ENCODE data around the gene THBS2.

The THBS2 gene

DNA sequence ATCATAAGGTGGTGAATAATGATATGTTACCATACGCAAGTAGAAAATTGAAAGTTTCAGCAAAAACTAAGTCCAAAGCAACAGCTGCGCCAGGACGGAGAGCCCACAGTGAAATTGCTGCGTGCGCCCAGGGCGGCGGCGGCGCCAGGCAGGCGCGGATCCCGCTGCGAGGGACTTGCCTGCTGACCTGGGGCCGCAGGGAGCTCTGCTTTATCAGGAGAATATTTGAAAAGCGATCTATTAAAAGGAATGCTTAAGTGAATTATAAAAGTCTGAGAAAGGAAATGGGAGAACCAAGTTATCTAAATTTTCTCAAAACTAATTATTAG lies 85.4 kb downstream of the THBS2 start:
- no peak overlapping the region for H3K27ac ChIP-seq (replicated peaks)
- H3K27me3 ChIP-seq (ENCODE audit: insufficient read depth, poor library complexity, severe bottlenecking) = peaks cover 4% of the 10 kb centered on the region
- H3K4me3 ChIP-seq (replicated peaks; ENCODE audit: insufficient read depth, low read length) = no peak overlapping the region
- TF ChIP-seq GABPA (IDR thresholded peaks at IDR 0.05; ENCODE audit: low read depth) (no peak), SPI1 (IDR thresholded peaks at IDR 0.05; ENCODE audit: borderline replicate concordance, low read depth) (no peak), POLR2AphosphoS5 (IDR thresholded peaks at IDR 0.05; ENCODE audit: low read depth) (no peak)
- TF ChIP-seq, protein P1, sequence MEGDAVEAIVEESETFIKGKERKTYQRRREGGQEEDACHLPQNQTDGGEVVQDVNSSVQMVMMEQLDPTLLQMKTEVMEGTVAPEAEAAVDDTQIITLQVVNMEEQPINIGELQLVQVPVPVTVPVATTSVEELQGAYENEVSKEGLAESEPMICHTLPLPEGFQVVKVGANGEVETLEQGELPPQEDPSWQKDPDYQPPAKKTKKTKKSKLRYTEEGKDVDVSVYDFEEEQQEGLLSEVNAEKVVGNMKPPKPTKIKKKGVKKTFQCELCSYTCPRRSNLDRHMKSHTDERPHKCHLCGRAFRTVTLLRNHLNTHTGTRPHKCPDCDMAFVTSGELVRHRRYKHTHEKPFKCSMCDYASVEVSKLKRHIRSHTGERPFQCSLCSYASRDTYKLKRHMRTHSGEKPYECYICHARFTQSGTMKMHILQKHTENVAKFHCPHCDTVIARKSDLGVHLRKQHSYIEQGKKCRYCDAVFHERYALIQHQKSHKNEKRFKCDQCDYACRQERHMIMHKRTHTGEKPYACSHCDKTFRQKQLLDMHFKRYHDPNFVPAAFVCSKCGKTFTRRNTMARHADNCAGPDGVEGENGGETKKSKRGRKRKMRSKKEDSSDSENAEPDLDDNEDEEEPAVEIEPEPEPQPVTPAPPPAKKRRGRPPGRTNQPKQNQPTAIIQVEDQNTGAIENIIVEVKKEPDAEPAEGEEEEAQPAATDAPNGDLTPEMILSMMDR (IDR thresholded peaks at IDR 0.05; ENCODE audit: insufficient read depth, low read length) = no peak
- TF ChIP-seq, protein P2, sequence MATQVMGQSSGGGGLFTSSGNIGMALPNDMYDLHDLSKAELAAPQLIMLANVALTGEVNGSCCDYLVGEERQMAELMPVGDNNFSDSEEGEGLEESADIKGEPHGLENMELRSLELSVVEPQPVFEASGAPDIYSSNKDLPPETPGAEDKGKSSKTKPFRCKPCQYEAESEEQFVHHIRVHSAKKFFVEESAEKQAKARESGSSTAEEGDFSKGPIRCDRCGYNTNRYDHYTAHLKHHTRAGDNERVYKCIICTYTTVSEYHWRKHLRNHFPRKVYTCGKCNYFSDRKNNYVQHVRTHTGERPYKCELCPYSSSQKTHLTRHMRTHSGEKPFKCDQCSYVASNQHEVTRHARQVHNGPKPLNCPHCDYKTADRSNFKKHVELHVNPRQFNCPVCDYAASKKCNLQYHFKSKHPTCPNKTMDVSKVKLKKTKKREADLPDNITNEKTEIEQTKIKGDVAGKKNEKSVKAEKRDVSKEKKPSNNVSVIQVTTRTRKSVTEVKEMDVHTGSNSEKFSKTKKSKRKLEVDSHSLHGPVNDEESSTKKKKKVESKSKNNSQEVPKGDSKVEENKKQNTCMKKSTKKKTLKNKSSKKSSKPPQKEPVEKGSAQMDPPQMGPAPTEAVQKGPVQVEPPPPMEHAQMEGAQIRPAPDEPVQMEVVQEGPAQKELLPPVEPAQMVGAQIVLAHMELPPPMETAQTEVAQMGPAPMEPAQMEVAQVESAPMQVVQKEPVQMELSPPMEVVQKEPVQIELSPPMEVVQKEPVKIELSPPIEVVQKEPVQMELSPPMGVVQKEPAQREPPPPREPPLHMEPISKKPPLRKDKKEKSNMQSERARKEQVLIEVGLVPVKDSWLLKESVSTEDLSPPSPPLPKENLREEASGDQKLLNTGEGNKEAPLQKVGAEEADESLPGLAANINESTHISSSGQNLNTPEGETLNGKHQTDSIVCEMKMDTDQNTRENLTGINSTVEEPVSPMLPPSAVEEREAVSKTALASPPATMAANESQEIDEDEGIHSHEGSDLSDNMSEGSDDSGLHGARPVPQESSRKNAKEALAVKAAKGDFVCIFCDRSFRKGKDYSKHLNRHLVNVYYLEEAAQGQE (IDR thresholded peaks at IDR 0.05; ENCODE audit: insufficient replicate concordance, low read depth) = no peak
- DNase-seq (ENCODE audit: low read depth in 1 of 2, low spot score in 1 of 2) = no peak

DNA sequence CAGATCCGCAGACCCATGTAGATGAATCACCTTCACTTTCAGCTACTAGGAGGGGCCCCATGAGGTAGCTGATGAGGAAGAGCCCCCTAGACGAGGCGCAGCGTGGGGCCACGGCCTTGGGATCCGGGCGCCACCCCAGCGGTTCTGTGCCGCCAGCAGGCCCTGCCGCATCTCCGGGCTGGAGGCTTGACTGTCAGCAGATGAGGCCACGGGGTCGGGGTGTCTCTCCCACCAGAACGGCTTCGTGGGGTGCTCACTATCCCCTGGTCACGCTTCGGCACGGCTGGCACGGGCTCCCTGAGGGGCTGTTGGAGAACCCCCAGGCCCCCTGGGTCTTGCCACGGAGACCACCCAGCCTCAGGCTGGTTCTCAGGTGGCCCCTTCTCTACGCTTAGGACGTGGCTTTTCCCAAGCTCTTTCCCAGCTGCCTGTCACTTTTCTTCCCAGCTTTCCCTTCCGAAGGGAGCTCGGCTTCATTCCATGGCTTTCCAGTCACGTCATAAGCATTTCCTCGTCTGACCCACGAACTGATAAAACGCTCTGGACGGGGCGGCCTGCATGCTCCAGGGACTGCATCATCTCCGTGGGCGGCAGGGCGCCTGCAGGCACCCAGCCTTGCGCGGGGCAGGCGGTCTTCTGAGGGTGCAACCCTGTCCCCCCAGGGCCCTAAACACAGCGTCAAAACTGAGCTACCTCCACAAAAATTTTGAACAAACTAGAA lies 85.9 kb downstream of the THBS2 start:
- peaks cover 4% of the 10 kb centered on the region for H3K27me3 ChIP-seq (ENCODE audit: insufficient read depth, poor library complexity, severe bottlenecking)
- TF ChIP-seq, protein P1 (IDR thresholded peaks at IDR 0.05; ENCODE audit: insufficient read depth, low read length) = no peak
- TF ChIP-seq GABPA (IDR thresholded peaks at IDR 0.05; ENCODE audit: low read depth) = no peak
- no peak for TF ChIP-seq POLR2AphosphoS5 (IDR thresholded peaks at IDR 0.05; ENCODE audit: low read depth)
- TF ChIP-seq, protein P2 (IDR thresholded peaks at IDR 0.05; ENCODE audit: insufficient replicate concordance, low read depth) = no peak
- no peak for TF ChIP-seq SPI1 (IDR thresholded peaks at IDR 0.05; ENCODE audit: borderline replicate concordance, low read depth)
- no peak for DNase-seq (ENCODE audit: low read depth in 1 of 2, low spot score in 1 of 2)
- no peak overlapping the region for H3K4me3 ChIP-seq (replicated peaks; ENCODE audit: insufficient read depth, low read length)
- no peak overlapping the region for H3K27ac ChIP-seq (replicated peaks)

DNA sequence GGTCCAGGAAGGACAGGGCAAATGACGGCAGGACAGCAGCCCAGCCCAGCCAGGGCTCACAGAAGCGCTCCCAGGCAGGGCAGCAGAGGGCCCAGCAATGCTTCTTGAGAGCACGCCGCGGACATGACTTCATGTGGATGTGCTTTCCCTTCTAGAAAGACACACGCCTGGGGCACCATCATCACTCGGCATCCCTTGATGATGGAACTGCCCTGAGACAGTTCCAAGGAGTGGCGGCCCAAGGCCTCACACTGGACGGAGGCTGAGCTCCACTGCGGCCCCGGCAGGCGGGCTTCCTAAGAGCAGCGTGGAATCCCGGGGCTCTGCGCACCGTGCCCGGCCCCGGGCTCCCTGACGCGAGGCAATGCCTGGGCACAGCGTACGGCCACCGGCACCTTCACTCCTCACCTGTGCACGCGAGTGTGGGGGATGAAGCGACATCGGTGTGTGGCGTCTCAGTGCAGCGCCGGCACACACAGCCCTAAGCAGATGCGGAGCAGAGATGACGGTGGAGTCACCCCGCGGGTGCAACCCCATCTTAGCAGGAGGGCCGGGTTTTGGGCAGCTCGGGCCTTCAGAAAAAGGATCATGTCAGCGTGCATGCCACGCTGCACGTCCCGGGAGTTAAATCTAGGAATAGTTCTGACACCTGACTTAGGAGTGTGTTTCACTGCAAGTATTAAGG lies 86.6 kb downstream of the THBS2 start:
- H3K27me3 ChIP-seq (ENCODE audit: insufficient read depth, poor library complexity, severe bottlenecking) = peaks cover 2% of the 10 kb centered on the region
- no peak for DNase-seq (ENCODE audit: low read depth in 1 of 2, low spot score in 1 of 2)
- no peak overlapping the region for H3K4me3 ChIP-seq (replicated peaks; ENCODE audit: insufficient read depth, low read length)
- TF ChIP-seq SPI1 (IDR thresholded peaks at IDR 0.05; ENCODE audit: borderline replicate concordance, low read depth) = no peak
- TF ChIP-seq, protein P1 (IDR thresholded peaks at IDR 0.05; ENCODE audit: insufficient read depth, low read length) = no peak
- no peak for TF ChIP-seq POLR2AphosphoS5 (IDR thresholded peaks at IDR 0.05; ENCODE audit: low read depth)
- no peak for TF ChIP-seq GABPA (IDR thresholded peaks at IDR 0.05; ENCODE audit: low read depth)
- TF ChIP-seq, protein P2 (IDR thresholded peaks at IDR 0.05; ENCODE audit: insufficient replicate concordance, low read depth) = no peak
- H3K27ac ChIP-seq (replicated peaks) = no peak overlapping the region

Data from HL-60 (cell line).